ENCODE measurements around the gene CSTB.

Gene CSTB

GRCh38 chr21:43733529-43734071, 42.5 kb downstream of the CSTB start:
- TF ChIP-seq CTCF (IDR thresholded peaks at IDR 0.05; ENCODE audit: borderline replicate concordance, insufficient read depth, low read depth, low read length): no peak

GRCh38 chr21:43733060-43733459, 43.0 kb downstream of the CSTB start:
- H3K4me3 ChIP-seq (ENCODE audit: low read depth, low read length): no peak overlapping the region
- no peak for TF ChIP-seq CTCF (IDR thresholded peaks at IDR 0.05; ENCODE audit: borderline replicate concordance, insufficient read depth, low read depth, low read length)

More at GRCh38 chr21:43733529-43734071, 42.5 kb downstream of the CSTB start:
- H3K4me3 ChIP-seq (ENCODE audit: low read depth, low read length): no peak overlapping the region

GRCh38 chr21:43731891-43732711, 44.0 kb downstream of the CSTB start:
- no peak overlapping the region for H3K4me3 ChIP-seq (ENCODE audit: low read depth, low read length)
- TF ChIP-seq CTCF (IDR thresholded peaks at IDR 0.05; ENCODE audit: borderline replicate concordance, insufficient read depth, low read depth, low read length): no peak

- no peak overlapping the region for H3K4me3 ChIP-seq (ENCODE audit: low read depth, low read length)
- no peak for TF ChIP-seq CTCF (IDR thresholded peaks at IDR 0.05; ENCODE audit: borderline replicate concordance, insufficient read depth, low read depth, low read length)
Observed at GRCh38 chr21:43731476-43731875, 44.6 kb downstream of the CSTB start.

- peak overlapping the region; percentile 51 for H3K4me3 ChIP-seq (ENCODE audit: low read depth, low read length)
- no peak for TF ChIP-seq CTCF (IDR thresholded peaks at IDR 0.05; ENCODE audit: borderline replicate concordance, insufficient read depth, low read depth, low read length)
Observed at GRCh38 chr21:43728467-43729390, 47.4 kb downstream of the CSTB start.

GRCh38 chr21:43728154-43728466, 48.0 kb downstream of the CSTB start:
- TF ChIP-seq CTCF (IDR thresholded peaks at IDR 0.05; ENCODE audit: borderline replicate concordance, insufficient read depth, low read depth, low read length): no peak

More at GRCh38 chr21:43728154-43728466, 48.0 kb downstream of the CSTB start:
- H3K4me3 ChIP-seq (ENCODE audit: low read depth, low read length): peak overlapping the region; percentile 51
